ENCODE measurements around the gene BCAS3.

Gene BCAS3

DNA sequence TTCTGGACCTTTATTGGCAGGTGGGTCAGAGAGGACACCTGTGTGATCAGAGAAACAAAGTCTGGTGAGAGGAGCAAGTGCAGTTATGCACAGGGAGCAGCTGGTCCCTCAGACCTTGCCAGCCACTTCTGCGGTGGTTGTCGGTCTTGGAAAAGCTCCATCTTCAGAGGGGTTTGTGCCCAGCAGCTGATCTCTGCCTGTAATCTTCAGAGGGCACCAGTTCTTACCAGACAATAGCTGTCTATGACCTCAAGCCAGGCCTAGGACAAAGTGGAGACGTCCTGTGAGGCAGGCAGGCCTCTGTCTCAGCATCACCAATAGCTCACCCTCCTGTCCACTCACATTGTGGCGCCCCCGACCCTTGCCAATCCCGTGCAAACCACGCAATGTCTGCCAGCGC, 655.5 kb downstream of the BCAS3 start:
- H3K23ac ChIP-seq (ENCODE audit: low read length in 2 of 2) = no peak overlapping the region
- H2BK120ac ChIP-seq (ENCODE audit: low read depth, low read length) = no peak overlapping the region

DNA sequence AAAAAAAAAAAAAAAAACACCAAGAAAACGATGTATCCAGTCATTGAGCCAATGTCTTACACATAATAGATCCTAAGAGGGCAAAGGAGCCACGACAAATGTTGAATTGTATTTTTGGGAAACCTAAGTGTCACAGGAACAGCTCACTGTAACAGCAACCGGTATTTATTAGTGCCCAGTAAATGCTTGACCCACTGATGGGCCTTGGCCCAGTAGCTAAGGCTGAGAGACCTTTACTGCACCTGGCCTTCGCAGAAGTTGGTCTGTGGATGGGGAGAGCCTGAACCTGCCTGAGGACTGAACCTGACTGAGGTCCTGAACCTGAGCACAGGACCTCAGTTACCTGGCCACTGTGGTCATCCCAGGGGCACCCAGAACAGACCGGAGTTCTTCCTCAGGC, 657.0 kb downstream of the BCAS3 start:
- Histone ChIP-seq H2BK5ac (ENCODE audit: low read depth, low read length, poor library complexity, severe bottlenecking) (no peak overlapping the region), H2BK15ac (ENCODE audit: low read depth, poor library complexity, severe bottlenecking) (no peak overlapping the region), H2AK5ac (ENCODE audit: low read length, severe bottlenecking) (no peak overlapping the region), H3K79me1 (replicated peaks; ENCODE audit: low read length, poor library complexity, severe bottlenecking) (no peaks in the 10 kb centered on the region), H3K27ac (ENCODE audit: low read length, poor library complexity, severe bottlenecking) (no peak overlapping the region), H3K4me1 (ENCODE audit: control insufficient read depth, insufficient read depth, low read depth, low read length) (peaks cover 20% of the 10 kb centered on the region), H3K23ac (ENCODE audit: low read length in 2 of 2) (no peak overlapping the region), H3K36me3 (ENCODE audit: control insufficient read depth in 1 of 2, insufficient read depth in 2 of 2, low read depth in 1 of 2, low read length in 2 of 2) (no peaks in the 10 kb centered on the region), H3K4ac (ENCODE audit: low read depth in 1 of 2, low read length in 2 of 2) (no peak overlapping the region), H3K14ac (ENCODE audit: low read length in 2 of 2) (no peak overlapping the region), H3K4me2 (ENCODE audit: low read length, poor library complexity, severe bottlenecking) (no peak overlapping the region), H3K9me3 (ENCODE audit: control insufficient read depth, low read length) (no peaks in the 10 kb centered on the region), H3K9ac (ENCODE audit: low read length) (no peak overlapping the region), H3K18ac (ENCODE audit: low read depth in 1 of 2, low read length in 2 of 2) (no peak overlapping the region), H3K27me3 (ENCODE audit: control insufficient read depth in 1 of 2, insufficient read depth in 1 of 2, low read length in 2 of 2) (no peaks in the 10 kb centered on the region), H2BK12ac (ENCODE audit: low read length in 2 of 2) (peak overlapping the region; percentile 60 to 68), H3K4me3 (ENCODE audit: insufficient read depth in 1 of 2, low read depth in 1 of 2, low read length in 2 of 2) (no peak overlapping the region), H2AFZ (ENCODE audit: low read depth, low read length) (no peak overlapping the region), H4K91ac (ENCODE audit: low read length) (no peak overlapping the region), H2BK120ac (ENCODE audit: low read depth, low read length) (no peak overlapping the region), H4K8ac (ENCODE audit: low read length) (peak overlapping the region; percentile 41)
- WGBS = 92% methylated on average over 5 of the region's 5 CpGs
- no peak for DNase-seq

More for the DNA sequence above, 655.5 kb downstream of the BCAS3 start:
- H3K36me3 ChIP-seq (ENCODE audit: control insufficient read depth in 1 of 2, insufficient read depth in 2 of 2, low read depth in 1 of 2, low read length in 2 of 2) = no peaks in the 10 kb centered on the region
- H3K79me1 ChIP-seq (replicated peaks; ENCODE audit: low read length, poor library complexity, severe bottlenecking) = no peaks in the 10 kb centered on the region
- H3K4me1 ChIP-seq (ENCODE audit: control insufficient read depth, insufficient read depth, low read depth, low read length) = peaks cover 16% of the 10 kb centered on the region
- no peak overlapping the region for H3K9ac ChIP-seq (ENCODE audit: low read length)
- no peak overlapping the region for H4K91ac ChIP-seq (ENCODE audit: low read length)
- WGBS = 96% methylated on average over 8 of the region's 8 CpGs
- H3K4me2 ChIP-seq (ENCODE audit: low read length, poor library complexity, severe bottlenecking) = no peak overlapping the region
- H2BK15ac ChIP-seq (ENCODE audit: low read depth, poor library complexity, severe bottlenecking) = no peak overlapping the region
- no peak overlapping the region for H3K14ac ChIP-seq (ENCODE audit: low read length in 2 of 2)
- peak overlapping the region in 1 of 2 experiments; percentile 45 for H3K4ac ChIP-seq (ENCODE audit: low read depth in 1 of 2, low read length in 2 of 2)
- no peak overlapping the region for H2BK5ac ChIP-seq (ENCODE audit: low read depth, low read length, poor library complexity, severe bottlenecking)
- H2AK5ac ChIP-seq (ENCODE audit: low read length, severe bottlenecking) = peak overlapping the region; percentile 27
- H4K8ac ChIP-seq (ENCODE audit: low read length) = peak overlapping the region; percentile 66
- no peaks in the 10 kb centered on the region for H3K9me3 ChIP-seq (ENCODE audit: control insufficient read depth, low read length)
- peak overlapping the region in 1 of 2 experiments; percentile 59 for H3K18ac ChIP-seq (ENCODE audit: low read depth in 1 of 2, low read length in 2 of 2)
- no peak for DNase-seq
- no peak overlapping the region for H3K4me3 ChIP-seq (ENCODE audit: insufficient read depth in 1 of 2, low read depth in 1 of 2, low read length in 2 of 2)
- H3K27me3 ChIP-seq (ENCODE audit: control insufficient read depth in 1 of 2, insufficient read depth in 1 of 2, low read length in 2 of 2) = no peaks in the 10 kb centered on the region
- H2AFZ ChIP-seq (ENCODE audit: low read depth, low read length) = no peak overlapping the region
- H2BK12ac ChIP-seq (ENCODE audit: low read length in 2 of 2) = peak overlapping the region; percentile 31 to 96
- no peak overlapping the region for H3K27ac ChIP-seq (ENCODE audit: low read length, poor library complexity, severe bottlenecking)

DNA sequence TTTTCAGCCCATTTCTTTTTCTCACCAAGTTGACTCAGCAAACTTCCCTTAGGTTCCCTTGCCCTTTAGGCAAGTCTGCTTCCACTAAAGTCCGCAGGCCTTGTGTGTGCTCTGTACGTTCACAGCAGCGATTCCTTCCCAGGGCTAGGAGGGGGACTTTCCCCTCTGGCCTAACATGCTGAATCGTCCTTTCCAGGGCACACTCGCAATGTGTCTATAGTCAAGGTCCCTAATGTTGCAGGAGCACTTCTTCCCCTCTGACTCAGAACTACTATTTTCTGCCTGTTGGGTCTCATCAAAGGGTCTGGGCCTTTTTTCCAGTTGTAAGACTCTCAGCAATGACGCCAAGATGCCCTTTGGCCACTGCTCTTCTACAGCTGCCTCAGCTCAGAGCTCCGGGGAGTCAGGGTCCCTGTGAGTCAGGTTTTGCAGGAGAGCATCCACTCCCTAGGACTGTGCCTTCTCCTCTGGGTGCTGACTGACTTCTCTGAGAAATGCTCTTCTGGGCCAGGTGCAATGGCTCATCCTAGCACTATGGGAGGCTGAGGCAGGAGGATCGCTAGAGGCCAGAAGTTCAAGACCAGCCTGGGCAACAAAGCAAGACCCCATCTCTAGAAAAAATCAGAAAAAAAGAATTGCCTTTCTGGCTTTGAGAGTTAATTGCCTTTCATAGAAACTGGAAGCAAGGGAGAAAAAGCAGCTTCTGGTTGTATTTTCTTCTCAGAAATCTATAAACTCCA, 657.6 kb downstream of the BCAS3 start:
- Histone ChIP-seq H4K91ac (ENCODE audit: low read length) (peak overlapping the region; percentile 35), H3K79me1 (replicated peaks; ENCODE audit: low read length, poor library complexity, severe bottlenecking) (no peaks in the 10 kb centered on the region), H3K4ac (ENCODE audit: low read depth in 1 of 2, low read length in 2 of 2) (peak overlapping the region in 1 of 2 experiments; percentile 44), H3K4me3 (ENCODE audit: insufficient read depth in 1 of 2, low read depth in 1 of 2, low read length in 2 of 2) (no peak overlapping the region), H3K27me3 (ENCODE audit: control insufficient read depth in 1 of 2, insufficient read depth in 1 of 2, low read length in 2 of 2) (no peaks in the 10 kb centered on the region), H2BK5ac (ENCODE audit: low read depth, low read length, poor library complexity, severe bottlenecking) (no peak overlapping the region), H3K18ac (ENCODE audit: low read depth in 1 of 2, low read length in 2 of 2) (peak overlapping the region in 1 of 2 experiments; percentile 13), H2AK5ac (ENCODE audit: low read length, severe bottlenecking) (no peak overlapping the region), H3K9me3 (ENCODE audit: control insufficient read depth, low read length) (no peaks in the 10 kb centered on the region), H3K27ac (ENCODE audit: low read length, poor library complexity, severe bottlenecking) (no peak overlapping the region), H3K4me1 (ENCODE audit: control insufficient read depth, insufficient read depth, low read depth, low read length) (peaks cover 20% of the 10 kb centered on the region), H3K4me2 (ENCODE audit: low read length, poor library complexity, severe bottlenecking) (no peak overlapping the region), H3K9ac (ENCODE audit: low read length) (no peak overlapping the region), H2AFZ (ENCODE audit: low read depth, low read length) (no peak overlapping the region), H2BK120ac (ENCODE audit: low read depth, low read length) (no peak overlapping the region), H2BK12ac (ENCODE audit: low read length in 2 of 2) (peak overlapping the region; percentile 60 to 67), H3K36me3 (ENCODE audit: control insufficient read depth in 1 of 2, insufficient read depth in 2 of 2, low read depth in 1 of 2, low read length in 2 of 2) (no peaks in the 10 kb centered on the region), H2BK15ac (ENCODE audit: low read depth, poor library complexity, severe bottlenecking) (no peak overlapping the region), H3K23ac (ENCODE audit: low read length in 2 of 2) (no peak overlapping the region), H4K8ac (ENCODE audit: low read length) (peak overlapping the region; percentile 41), H3K14ac (ENCODE audit: low read length in 2 of 2) (no peak overlapping the region)
- WGBS = 43% methylated on average over 8 of the region's 8 CpGs
- DNase-seq = peak; percentile 96

DNA sequence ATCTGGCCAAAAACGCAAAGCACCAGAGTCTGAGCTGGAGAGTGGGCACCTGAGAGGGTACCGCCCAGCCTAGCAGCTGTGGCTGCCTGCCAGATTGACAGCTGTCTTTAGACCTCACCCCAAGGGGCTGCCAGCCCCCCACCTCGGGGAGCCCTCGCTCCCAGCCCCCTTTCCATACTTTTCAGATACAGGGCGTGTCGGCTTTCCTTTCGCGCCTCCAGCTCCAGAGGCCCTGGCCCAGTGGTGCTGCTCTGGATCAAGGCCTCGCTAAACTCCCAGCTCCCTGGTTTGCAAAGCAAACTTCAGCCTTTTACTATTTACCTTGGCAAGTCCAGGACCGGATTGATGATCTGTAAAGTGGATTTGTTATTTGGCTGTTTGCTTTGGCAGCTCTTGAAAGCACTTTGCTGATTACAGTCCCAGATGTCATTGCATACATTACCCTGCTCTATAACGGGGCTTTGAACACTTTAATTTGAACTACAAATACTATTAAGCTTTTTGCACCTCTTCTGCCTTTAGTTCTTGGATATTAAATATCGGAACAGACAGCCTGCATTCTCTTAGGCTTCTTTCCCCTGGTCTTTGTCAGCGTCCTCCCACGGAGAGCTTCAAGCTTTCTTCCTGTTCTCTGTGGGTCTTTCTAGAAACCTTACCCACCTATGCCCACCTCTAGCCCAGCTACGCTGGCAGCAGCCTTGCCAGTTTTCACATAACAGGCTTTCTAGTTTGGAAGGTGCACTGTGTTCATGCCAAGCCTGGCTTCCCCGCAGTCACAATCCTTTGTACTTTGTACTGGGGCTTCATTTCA, 658.4 kb downstream of the BCAS3 start:
- Histone ChIP-seq H3K9ac (ENCODE audit: low read length) (no peak overlapping the region), H3K4me1 (ENCODE audit: control insufficient read depth, insufficient read depth, low read depth, low read length) (peaks cover 23% of the 10 kb centered on the region), H2BK12ac (ENCODE audit: low read length in 2 of 2) (peak overlapping the region; percentile 14 to 70), H3K4ac (ENCODE audit: low read depth in 1 of 2, low read length in 2 of 2) (peak overlapping the region; percentile 54 to 55), H2BK120ac (ENCODE audit: low read depth, low read length) (peak overlapping the region; percentile 65), H4K91ac (ENCODE audit: low read length) (peak overlapping the region; percentile 73), H3K79me1 (replicated peaks; ENCODE audit: low read length, poor library complexity, severe bottlenecking) (no peaks in the 10 kb centered on the region), H4K8ac (ENCODE audit: low read length) (no peak overlapping the region), H3K27ac (ENCODE audit: low read length, poor library complexity, severe bottlenecking) (no peak overlapping the region), H3K27me3 (ENCODE audit: control insufficient read depth in 1 of 2, insufficient read depth in 1 of 2, low read length in 2 of 2) (no peaks in the 10 kb centered on the region), H2AFZ (ENCODE audit: low read depth, low read length) (no peak overlapping the region), H3K14ac (ENCODE audit: low read length in 2 of 2) (no peak overlapping the region), H3K36me3 (ENCODE audit: control insufficient read depth in 1 of 2, insufficient read depth in 2 of 2, low read depth in 1 of 2, low read length in 2 of 2) (no peaks in the 10 kb centered on the region), H2BK5ac (ENCODE audit: low read depth, low read length, poor library complexity, severe bottlenecking) (no peak overlapping the region), H3K4me3 (ENCODE audit: insufficient read depth in 1 of 2, low read depth in 1 of 2, low read length in 2 of 2) (no peak overlapping the region), H3K4me2 (ENCODE audit: low read length, poor library complexity, severe bottlenecking) (no peak overlapping the region), H2BK15ac (ENCODE audit: low read depth, poor library complexity, severe bottlenecking) (peak overlapping the region; percentile 41), H3K18ac (ENCODE audit: low read depth in 1 of 2, low read length in 2 of 2) (peak overlapping the region; percentile 34 to 79), H2AK5ac (ENCODE audit: low read length, severe bottlenecking) (no peak overlapping the region), H3K9me3 (ENCODE audit: control insufficient read depth, low read length) (no peaks in the 10 kb centered on the region), H3K23ac (ENCODE audit: low read length in 2 of 2) (no peak overlapping the region)
- DNase-seq = no peak
- WGBS = 90% methylated on average over 15 of the region's 16 CpGs

All from mesenchymal stem cell (in vitro differentiated cells and primary cell).